GM21360 (cell line): ENCODE measurements around the gene POLR3K.
"Not testable (repeated sequence)": the region's sequence is repeated elsewhere in the genome, so short reads cannot be mapped to it uniquely, and the experiment has no call there.

ENCODE experiments used
- ATAC-seq: cut with Tn5 transposase; IDR thresholded peaks from one replicate; pipeline ENCODE4 v1.9.1; 2021; ENCODE audit warnings: mild to moderate bottlenecking, moderate library complexity; ENCODE audit not compliant: unreplicated experiment

Gene POLR3K

GRCh38 chr16:24151-24550 lies 29.3 kb downstream of the POLR3K start:
- not testable (repeated sequence) for ATAC-seq

- not testable (repeated sequence) for ATAC-seq
Measured at GRCh38 chr16:20886-21285, 32.5 kb downstream of the POLR3K start.

GRCh38 chr16:17062-17765 lies 36.2 kb downstream of the POLR3K start:
- not testable (repeated sequence) for ATAC-seq

GRCh38 chr16:10772-11171 lies 42.6 kb downstream of the POLR3K start:
- ATAC-seq = not testable (repeated sequence)

GRCh38 chr16:9903-10665 lies 43.3 kb downstream of the POLR3K start:
- no peak for ATAC-seq
